Measurements from ENCODE around the gene UPK2.

GRCh38 chr11:118953265-118953664, 2.8 kb upstream of the UPK2 start:
- TF ChIP-seq YY1 (tag by site-specific recombination; IDR thresholded peaks at IDR 0.05) (no peak), ZNF600 (tag by site-specific recombination; IDR thresholded peaks at IDR 0.05) (no peak), ZBTB20 (tag by site-specific recombination; IDR thresholded peaks at IDR 0.05) (no peak), GLI2 (tag by site-specific recombination; IDR thresholded peaks at IDR 0.05; ENCODE audit: borderline replicate concordance, low read depth) (no peak), ZNF585B (tag by site-specific recombination; IDR thresholded peaks at IDR 0.05) (no peak), CTCF (tag by site-specific recombination; IDR thresholded peaks at IDR 0.05) (no peak), SETDB1 (IDR thresholded peaks at IDR 0.05; ENCODE audit: insufficient read length, low read length) (no peak), ZNF174 (tag by site-specific recombination; IDR thresholded peaks at IDR 0.05) (no peak), ZFP41 (tag by site-specific recombination; IDR thresholded peaks at IDR 0.05; ENCODE audit: borderline replicate concordance) (no peak)
- TF ChIP-seq, protein P1, sequence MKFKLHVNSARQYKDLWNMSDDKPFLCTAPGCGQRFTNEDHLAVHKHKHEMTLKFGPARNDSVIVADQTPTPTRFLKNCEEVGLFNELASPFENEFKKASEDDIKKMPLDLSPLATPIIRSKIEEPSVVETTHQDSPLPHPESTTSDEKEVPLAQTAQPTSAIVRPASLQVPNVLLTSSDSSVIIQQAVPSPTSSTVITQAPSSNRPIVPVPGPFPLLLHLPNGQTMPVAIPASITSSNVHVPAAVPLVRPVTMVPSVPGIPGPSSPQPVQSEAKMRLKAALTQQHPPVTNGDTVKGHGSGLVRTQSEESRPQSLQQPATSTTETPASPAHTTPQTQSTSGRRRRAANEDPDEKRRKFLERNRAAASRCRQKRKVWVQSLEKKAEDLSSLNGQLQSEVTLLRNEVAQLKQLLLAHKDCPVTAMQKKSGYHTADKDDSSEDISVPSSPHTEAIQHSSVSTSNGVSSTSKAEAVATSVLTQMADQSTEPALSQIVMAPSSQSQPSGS (tag by site-specific recombination; IDR thresholded peaks at IDR 0.05; ENCODE audit: low read depth): no peak
- TF ChIP-seq, protein P2, sequence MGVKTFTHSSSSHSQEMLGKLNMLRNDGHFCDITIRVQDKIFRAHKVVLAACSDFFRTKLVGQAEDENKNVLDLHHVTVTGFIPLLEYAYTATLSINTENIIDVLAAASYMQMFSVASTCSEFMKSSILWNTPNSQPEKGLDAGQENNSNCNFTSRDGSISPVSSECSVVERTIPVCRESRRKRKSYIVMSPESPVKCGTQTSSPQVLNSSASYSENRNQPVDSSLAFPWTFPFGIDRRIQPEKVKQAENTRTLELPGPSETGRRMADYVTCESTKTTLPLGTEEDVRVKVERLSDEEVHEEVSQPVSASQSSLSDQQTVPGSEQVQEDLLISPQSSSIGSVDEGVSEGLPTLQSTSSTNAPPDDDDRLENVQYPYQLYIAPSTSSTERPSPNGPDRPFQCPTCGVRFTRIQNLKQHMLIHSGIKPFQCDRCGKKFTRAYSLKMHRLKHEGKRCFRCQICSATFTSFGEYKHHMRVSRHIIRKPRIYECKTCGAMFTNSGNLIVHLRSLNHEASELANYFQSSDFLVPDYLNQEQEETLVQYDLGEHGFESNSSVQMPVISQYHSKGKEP (tag by site-specific recombination; IDR thresholded peaks at IDR 0.05): no peak
- TF ChIP-seq, protein P3, sequence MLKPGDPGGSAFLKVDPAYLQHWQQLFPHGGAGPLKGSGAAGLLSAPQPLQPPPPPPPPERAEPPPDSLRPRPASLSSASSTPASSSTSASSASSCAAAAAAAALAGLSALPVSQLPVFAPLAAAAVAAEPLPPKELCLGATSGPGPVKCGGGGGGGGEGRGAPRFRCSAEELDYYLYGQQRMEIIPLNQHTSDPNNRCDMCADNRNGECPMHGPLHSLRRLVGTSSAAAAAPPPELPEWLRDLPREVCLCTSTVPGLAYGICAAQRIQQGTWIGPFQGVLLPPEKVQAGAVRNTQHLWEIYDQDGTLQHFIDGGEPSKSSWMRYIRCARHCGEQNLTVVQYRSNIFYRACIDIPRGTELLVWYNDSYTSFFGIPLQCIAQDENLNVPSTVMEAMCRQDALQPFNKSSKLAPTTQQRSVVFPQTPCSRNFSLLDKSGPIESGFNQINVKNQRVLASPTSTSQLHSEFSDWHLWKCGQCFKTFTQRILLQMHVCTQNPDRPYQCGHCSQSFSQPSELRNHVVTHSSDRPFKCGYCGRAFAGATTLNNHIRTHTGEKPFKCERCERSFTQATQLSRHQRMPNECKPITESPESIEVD (tag by site-specific recombination; IDR thresholded peaks at IDR 0.05): no peak

Measured in HEK293 (cell line).